Stimulated activated naive B cell treated with anti-CD40 and anti-IgM and Interleukin-4, amounts not matched to agents 10 μg/mL and 1 μg/mL and 100 μg/mL, for 72 hours (primary cell): Measurements from ENCODE around the gene TRAPPC4.
"Not testable (repeated sequence)": the region's sequence is repeated elsewhere in the genome, so short reads cannot be mapped to it uniquely, and the experiment has no call there.

ENCODE experiments used
- ATAC-seq, 2 donors: fragments of 150-1000 bp; cut with Tn5 transposase; replicated peaks; 2 replicates each; pipeline ENCODE4 v1.10.0; 2021; ENCODE audit warnings: moderate library complexity in 1 of 2
- DNase-seq: peaks from one replicate; pipeline ENCODE4 v3.0.0; 2021
- H3K27ac Mint-ChIP-seq: one replicate; pipeline ENCODE4 v1.8.0; 2022; ENCODE audit warnings: mild to moderate bottlenecking, mixed read lengths
- H3K27me3 Mint-ChIP-seq, 2 donors: one replicate each; pipeline ENCODE4 v1.8.0; 2022; ENCODE audit warnings: mixed read lengths in 2 of 2
- H3K36me3 Mint-ChIP-seq, 2 donors: one replicate each; pipeline ENCODE4 v1.8.0; 2022; ENCODE audit warnings: mixed read lengths in 2 of 2, mild to moderate bottlenecking in 1 of 2
- H3K4me1 Mint-ChIP-seq, 2 donors: one replicate each; pipeline ENCODE4 v1.8.0; 2022; ENCODE audit warnings: mixed read lengths in 2 of 2, mild to moderate bottlenecking in 1 of 2
- H3K4me3 Mint-ChIP-seq, 2 donors: one replicate each; pipeline ENCODE4 v1.8.0; 2022; ENCODE audit warnings: mild to moderate bottlenecking in 2 of 2, mixed read lengths in 2 of 2, moderate library complexity in 1 of 2
- H3K9me3 Mint-ChIP-seq, 2 donors: one replicate each; pipeline ENCODE4 v1.8.0; 2022; ENCODE audit warnings: mixed read lengths in 2 of 2, mild to moderate bottlenecking in 1 of 2

The TRAPPC4 gene

GRCh38 chr11:119055901-119056300 is 37.3 kb downstream of the TRAPPC4 start:
- Mint-ChIP-seq H3K36me3 (peaks cover 44 to 61% of the 10 kb centered on the region in 2 donors), H3K4me1 (peaks cover 46 to 68% of the 10 kb centered on the region in 2 donors), H3K27ac (peak overlapping the region; percentile 96), H3K9me3 (no peaks in the 10 kb centered on the region), H3K27me3 (no peaks in the 10 kb centered on the region), H3K4me3 (peak overlapping the region; percentile 91 to 92)
- DNase-seq, result no peak
- ATAC-seq, result no peak

DNA sequence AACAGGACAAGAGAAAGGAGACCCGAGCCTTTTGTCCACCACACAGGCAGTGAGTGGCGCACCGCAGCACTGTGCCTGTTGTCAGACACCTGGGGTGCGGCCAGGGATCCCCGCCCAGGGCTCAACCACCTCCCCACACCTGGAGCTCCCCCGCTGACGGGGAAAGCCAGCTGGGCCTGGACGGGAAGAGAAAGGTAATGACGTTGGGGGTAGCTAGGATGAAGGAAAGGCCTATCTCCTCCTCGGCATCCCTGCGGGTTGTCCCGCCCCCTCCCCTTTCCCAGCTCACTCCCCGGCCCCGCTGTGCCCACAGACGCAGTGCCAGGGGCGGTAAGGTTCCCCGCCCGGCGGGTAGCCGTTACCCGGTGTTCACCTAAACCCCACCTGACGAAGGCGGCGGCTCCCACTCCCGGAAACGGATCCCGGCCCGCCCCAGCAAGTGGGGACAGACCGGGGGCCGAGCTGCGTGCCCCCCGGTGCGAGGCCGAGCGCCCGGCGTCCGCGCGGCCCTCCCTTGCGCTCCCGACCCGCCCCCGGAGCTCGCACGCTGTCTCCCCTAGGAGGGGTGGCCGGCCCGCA is 37.9 kb downstream of the TRAPPC4 start:
- peaks cover 40 to 62% of the 10 kb centered on the region in 2 donors for H3K4me1 Mint-ChIP-seq

DNA sequence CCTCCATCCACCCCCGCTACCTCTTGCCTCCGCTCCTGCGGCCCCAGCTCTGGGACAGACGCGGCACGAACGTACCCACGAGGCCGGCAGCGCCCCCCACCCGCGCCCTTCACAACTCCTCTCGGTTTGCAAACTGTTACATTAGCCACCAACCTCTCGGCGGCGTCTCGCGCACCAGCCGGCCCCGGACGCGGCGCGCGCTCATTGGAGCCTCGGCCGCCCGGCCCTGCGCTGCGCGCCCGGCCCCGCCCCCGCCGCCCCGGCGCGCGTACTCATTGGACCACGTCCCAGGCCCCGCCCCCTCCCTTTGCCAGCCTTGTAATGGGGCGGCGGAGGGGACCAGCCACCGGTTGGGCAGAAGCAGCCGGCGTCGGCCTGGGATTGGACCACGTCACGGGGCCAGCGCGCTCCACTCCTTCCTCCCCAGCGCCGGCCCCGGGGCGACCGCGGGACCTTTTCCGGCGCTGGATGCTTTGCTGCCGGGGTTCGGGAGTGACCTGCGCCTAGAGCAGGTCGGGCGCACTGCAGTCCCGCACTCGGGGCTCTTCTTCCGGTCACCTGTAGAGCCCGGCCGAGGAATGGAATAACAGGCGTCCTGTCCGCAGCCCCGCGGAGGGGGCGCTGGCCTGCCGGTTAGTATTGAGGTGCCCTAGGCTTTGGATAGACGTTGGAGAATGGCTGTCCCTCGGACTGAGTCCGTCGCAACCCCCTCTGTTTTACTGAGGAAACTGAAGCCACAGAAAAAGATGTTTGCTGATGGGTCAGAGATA is 38.6 kb downstream of the TRAPPC4 start, which contains the start of gene HYOU1:
TSS of gene HYOU1 (minus strand) at position 206 of the 770 bp plus-strand sequence. CDS start 1,045 bp downstream, outside the sequence.
- ATAC-seq (peak; percentile 92 to 95), DNase-seq (peak; percentile 95)
- Mint-ChIP-seq H3K27me3 (no peaks in the 10 kb centered on the region), H3K4me1 (peaks cover 36 to 55% of the 10 kb centered on the region in 2 donors), H3K27ac (peak within 1 kb of the TSS; percentile 96), H3K36me3 (peaks cover 31 to 48% of the 10 kb centered on the region in 2 donors), H3K9me3 (no peaks in the 10 kb centered on the region), H3K4me3 (peak within 1 kb of the TSS; percentile 91 to 92)

More for the DNA sequence above, 37.9 kb downstream of the TRAPPC4 start:
- Mint-ChIP-seq H3K4me3 (peak overlapping the region; percentile 91 to 92), H3K36me3 (peaks cover 38 to 55% of the 10 kb centered on the region in 2 donors), H3K9me3 (no peaks in the 10 kb centered on the region), H3K27me3 (no peaks in the 10 kb centered on the region), H3K27ac (peak overlapping the region; percentile 96)
- ATAC-seq (peak; percentile 7 to 10), DNase-seq (peak; percentile 17)

DNA sequence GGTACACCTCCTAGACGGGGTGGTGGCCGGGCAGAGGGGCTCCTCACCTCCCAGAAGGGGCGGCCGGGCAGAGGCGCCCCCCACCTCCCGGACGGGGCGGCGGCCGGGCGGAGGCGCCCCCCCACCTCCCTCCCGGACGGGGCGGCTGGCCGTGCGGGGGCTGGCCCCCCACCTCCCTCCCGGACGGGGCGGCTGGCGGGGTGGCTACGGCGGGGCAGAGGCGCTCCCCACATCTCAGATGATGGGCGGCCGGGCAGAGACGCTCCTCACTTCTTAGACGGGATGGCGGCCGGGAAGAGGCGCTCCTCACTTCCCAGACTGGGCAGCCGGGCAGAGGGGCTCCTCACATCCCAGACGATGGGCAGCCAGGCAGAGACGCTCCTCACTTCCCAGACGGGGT is 40.6 kb downstream of the TRAPPC4 start:
- H3K4me3 Mint-ChIP-seq, H3K9me3 Mint-ChIP-seq, H3K27ac Mint-ChIP-seq, ATAC-seq, DNase-seq, H3K27me3 Mint-ChIP-seq: not testable (repeated sequence)
- Mint-ChIP-seq H3K36me3 (peaks cover 20 to 34% of the 10 kb centered on the region in 2 donors), H3K4me1 (peaks cover 21 to 36% of the 10 kb centered on the region in 2 donors)

DNA sequence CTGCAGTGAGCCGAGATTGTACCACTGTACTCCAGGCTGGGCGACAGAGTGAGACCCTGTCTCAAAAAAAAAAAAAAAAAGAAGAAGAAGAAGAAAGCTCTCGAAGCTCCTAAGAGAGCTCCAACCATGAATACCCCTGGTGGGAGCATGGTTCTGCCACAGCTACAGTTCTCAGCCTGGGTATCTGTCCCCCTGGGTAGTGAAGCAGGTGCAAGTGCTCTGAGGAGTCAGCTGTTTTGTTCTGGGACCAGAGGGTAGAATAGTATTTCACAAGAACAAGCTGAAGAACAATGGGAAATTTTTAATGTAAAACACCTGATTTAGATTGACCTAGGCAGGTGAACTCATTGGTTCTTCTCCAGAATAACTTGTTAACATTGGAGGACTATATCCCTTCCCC is 42.7 kb downstream of the TRAPPC4 start:
- Mint-ChIP-seq H3K4me3 (no peak overlapping the region), H3K4me1 (peaks cover 12 to 27% of the 10 kb centered on the region in 2 donors), H3K27ac (no peak overlapping the region), H3K9me3 (no peaks in the 10 kb centered on the region), H3K36me3 (peaks cover 8 to 15% of the 10 kb centered on the region in 2 donors), H3K27me3 (no peaks in the 10 kb centered on the region)
- ATAC-seq, result no peak
- DNase-seq, result no peak

- Mint-ChIP-seq H3K36me3 (peaks cover 8 to 12% of the 10 kb centered on the region in 2 donors), H3K4me3 (no peak overlapping the region), H3K9me3 (no peaks in the 10 kb centered on the region), H3K27ac (no peak overlapping the region), H3K27me3 (no peaks in the 10 kb centered on the region), H3K4me1 (peaks cover 14 to 34% of the 10 kb centered on the region in 2 donors)
- no peak for ATAC-seq
- no peak for DNase-seq
These were observed 44.2 kb downstream of the TRAPPC4 start for GRCh38 chr11:119062779-119063178.

- H3K4me3 Mint-ChIP-seq, result no peak overlapping the region
- no peaks in the 10 kb centered on the region for H3K27me3 Mint-ChIP-seq
- no peak for DNase-seq
- peaks cover 14 to 16% of the 10 kb centered on the region in 2 donors for H3K36me3 Mint-ChIP-seq
- no peak for ATAC-seq
- H3K27ac Mint-ChIP-seq, result peak overlapping the region; percentile 25
- H3K4me1 Mint-ChIP-seq, result peaks cover 10 to 36% of the 10 kb centered on the region in 2 donors
- no peaks in the 10 kb centered on the region for H3K9me3 Mint-ChIP-seq
These were observed 46.8 kb downstream of the TRAPPC4 start for GRCh38 chr11:119065369-119065768.

GRCh38 chr11:119067371-119068222 is 49.0 kb downstream of the TRAPPC4 start, which contains the start of gene VPS11:
TSS of gene VPS11 (plus strand) at chr11:119067818. CDS start at chr11:119067824, 6 bp downstream.
- Mint-ChIP-seq H3K9me3 (no peaks in the 10 kb centered on the region), H3K27ac (peak within 1 kb of the TSS; percentile 98), H3K36me3 (peaks cover 15 to 22% of the 10 kb centered on the region in 2 donors), H3K4me3 (peak within 1 kb of the TSS; percentile 93 to 94), H3K4me1 (peaks cover 10 to 36% of the 10 kb centered on the region in 2 donors), H3K27me3 (no peaks in the 10 kb centered on the region)
- DNase-seq (peak; percentile 93), ATAC-seq (peak; percentile 98)
